GM10248 (cell line): ENCODE data around the gene SLC25A41.

Experiments used
- CTCF ChIA-PET: fragments of 300-600 bp; sonication (Branson Sonifier 250); formaldehyde crosslinking; extraction: SDS; loops from one replicate; lab custom pipeline; 2021; ENCODE audit warnings: antibody characterized with exemption; lab: Yijun Ruan, JAX
- POLR2A ChIA-PET: fragments of 350-650 bp; sonication (Branson Sonifier 250); formaldehyde crosslinking; extraction: SDS; loops from one replicate; lab custom pipeline; 2020; ENCODE audit warnings: antibody characterized with exemption; lab: Yijun Ruan, JAX
- DNase-seq: peaks from one replicate; pipeline ENCODE4 v3.0.0; 2012; ENCODE audit errors: extremely low spot score
- TF ChIP-seq, protein P1 (sequence below): IDR thresholded peaks from 2 replicates; pipeline ENCODE4 v1.5.1; 2012; ENCODE audit warnings: mild to moderate bottlenecking, low read depth; ENCODE audit errors: extremely low read depth, missing control alignments, control extremely low read depth

The SLC25A41 gene

DNA sequence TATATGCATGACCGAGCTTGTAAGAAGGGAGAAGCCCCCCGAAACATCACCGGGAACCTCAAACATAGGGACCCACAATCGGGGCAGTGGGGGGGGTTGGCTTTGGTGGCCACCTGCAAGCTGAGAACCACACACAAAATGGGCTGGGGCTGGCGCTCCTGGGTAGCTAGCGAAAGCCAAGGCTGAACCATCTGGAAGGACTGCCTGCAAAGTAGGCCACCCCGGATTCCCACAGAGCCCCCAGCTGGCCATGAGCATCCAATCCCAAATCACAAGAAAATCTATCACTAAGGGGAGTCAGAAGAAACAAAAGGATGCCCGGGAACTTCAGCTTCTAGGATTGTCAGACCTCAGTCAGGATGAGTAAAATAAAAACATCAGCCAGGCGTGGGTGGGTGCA, 55.1 kb downstream of the SLC25A41 start:
- TF ChIP-seq, protein P1, sequence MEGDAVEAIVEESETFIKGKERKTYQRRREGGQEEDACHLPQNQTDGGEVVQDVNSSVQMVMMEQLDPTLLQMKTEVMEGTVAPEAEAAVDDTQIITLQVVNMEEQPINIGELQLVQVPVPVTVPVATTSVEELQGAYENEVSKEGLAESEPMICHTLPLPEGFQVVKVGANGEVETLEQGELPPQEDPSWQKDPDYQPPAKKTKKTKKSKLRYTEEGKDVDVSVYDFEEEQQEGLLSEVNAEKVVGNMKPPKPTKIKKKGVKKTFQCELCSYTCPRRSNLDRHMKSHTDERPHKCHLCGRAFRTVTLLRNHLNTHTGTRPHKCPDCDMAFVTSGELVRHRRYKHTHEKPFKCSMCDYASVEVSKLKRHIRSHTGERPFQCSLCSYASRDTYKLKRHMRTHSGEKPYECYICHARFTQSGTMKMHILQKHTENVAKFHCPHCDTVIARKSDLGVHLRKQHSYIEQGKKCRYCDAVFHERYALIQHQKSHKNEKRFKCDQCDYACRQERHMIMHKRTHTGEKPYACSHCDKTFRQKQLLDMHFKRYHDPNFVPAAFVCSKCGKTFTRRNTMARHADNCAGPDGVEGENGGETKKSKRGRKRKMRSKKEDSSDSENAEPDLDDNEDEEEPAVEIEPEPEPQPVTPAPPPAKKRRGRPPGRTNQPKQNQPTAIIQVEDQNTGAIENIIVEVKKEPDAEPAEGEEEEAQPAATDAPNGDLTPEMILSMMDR: no peak
- POLR2A ChIA-PET: no interaction called here
- CTCF ChIA-PET: no interaction called here

DNA sequence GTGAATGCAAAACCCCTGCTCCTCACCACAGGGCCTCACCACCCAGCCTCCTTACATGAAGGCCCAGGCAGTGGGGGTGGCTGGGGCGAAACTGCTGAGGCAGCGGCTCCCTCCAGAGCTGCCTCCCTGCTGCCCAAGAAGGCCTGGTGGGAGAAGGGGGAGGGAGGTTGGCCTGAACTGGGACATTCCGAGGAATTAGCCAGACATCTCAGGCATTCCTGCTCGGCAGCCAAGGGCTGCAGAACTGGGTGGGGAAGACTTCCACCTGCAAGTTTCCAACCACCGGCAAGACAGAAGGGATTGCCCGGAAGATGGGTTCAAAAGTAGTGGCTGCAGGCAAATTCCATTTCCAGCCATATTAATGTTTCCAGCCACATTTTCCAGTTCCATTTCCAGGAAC, 55.5 kb downstream of the SLC25A41 start:
- DNase-seq: no peak
- ChIA-PET CTCF (interaction anchor here (1.0 to 1.3 kb wide), 2 partner anchors 10 to 15 kb away, joined by 3 to 4 read pairs; partner anchors contain the start of gene GTF2F1), POLR2A (no interaction called here)
- TF ChIP-seq, protein P1: no peak

More for the DNA sequence above, 55.1 kb downstream of the SLC25A41 start:
- no peak for DNase-seq

DNA sequence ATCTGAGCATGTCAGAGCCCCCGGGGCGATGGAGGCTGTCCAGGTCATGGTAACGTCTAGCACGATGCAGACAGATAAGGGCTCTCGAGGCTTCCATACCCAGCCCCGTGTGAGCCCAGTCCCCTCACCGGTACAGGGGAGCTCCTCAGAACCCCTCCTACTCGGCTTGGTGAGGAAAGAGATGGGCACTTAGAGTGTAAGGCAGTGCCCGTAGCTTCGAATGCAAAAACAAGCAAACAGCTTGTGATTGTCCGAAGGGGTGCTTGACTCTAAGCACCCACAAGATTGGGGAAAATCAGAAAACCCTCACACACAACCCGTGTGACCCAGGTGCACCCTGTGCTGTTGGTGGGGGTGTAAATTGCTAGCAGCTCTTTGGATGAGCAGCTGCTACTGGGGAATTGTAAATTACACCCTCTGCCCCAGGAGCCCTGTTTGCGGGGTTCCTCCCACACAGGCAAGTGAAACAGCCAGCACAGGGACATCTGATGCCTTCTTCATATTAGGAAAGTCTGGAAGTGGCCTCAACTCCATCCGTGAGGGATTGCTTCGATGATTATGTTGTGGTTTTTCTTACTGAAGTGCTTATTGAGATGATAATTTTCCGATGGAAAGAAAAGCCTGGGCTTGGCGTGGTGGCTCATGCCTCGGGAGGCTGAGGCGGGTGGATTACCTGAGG, 56.9 kb downstream of the SLC25A41 start:
- ChIA-PET CTCF (interaction anchor here (1.0 to 1.3 kb wide), 3 partner anchors 12 to 16 kb away, joined by 3 to 4 read pairs (median 3); partner anchors contain the start of gene GTF2F1), POLR2A (no interaction called here)
- no peak for DNase-seq
- TF ChIP-seq, protein P1: no peak
